Stomach (tissue), 9 donors: Measurements from ENCODE around the gene CAPN7. TPM values are rescaled to one million over a fixed set of nuclear protein-coding genes. Genes with fewer than 3 reads are reported as not detected.
A peak's percentile ranks its signal among the peaks of the same experiment; 100 is the strongest.

Source experiments
- DNase-seq, 2 donors: peaks; one replicate each; pipeline versions ENCODE4 v3.0.0 to v3.0.0-alpha.2; 2013 to 2019
- H3K27ac ChIP-seq, 5 donors: fragments of 200-600 bp in 4 of 5; sonication (generic) in 4 of 5; one replicate each; pipeline ENCODE4 v1.5.1; 2013 to 2019; ENCODE audit warnings: mild to moderate bottlenecking in 1 of 5, moderate library complexity in 1 of 5
- H3K27me3 ChIP-seq, 3 donors: fragments of 200-600 bp; sonication (generic); one replicate each; pipeline ENCODE4 v1.5.1; 2017 to 2019; ENCODE audit warnings: mixed run types in 1 of 3
- H3K36me3 ChIP-seq, 4 donors: fragments of 200-600 bp; sonication (generic); 1 replicate in 3 of 4; 2 replicates in 1 of 4; pipeline ENCODE4 v1.5.1; 2016 to 2019
- H3K4me1 ChIP-seq, 4 donors: fragments of 200-600 bp; sonication (generic); one replicate each; pipeline ENCODE4 v1.5.1; 2016 to 2019
- H3K4me3 ChIP-seq, 4 donors: fragments of 200-600 bp; sonication (generic) in 3 of 4; one replicate each; pipeline ENCODE4 v1.5.1; 2016 to 2019; ENCODE audit warnings: mild to moderate bottlenecking in 1 of 4
- H3K9me3 ChIP-seq, 4 donors: fragments of 200-600 bp; sonication (generic); one replicate each; pipeline ENCODE4 v1.5.1; 2016 to 2019
- CTCF ChIP-seq, 7 experiments: fragments of 450-650 bp in 4 of 7; fragments of 200-600 bp in 3 of 7; sonication (generic) in 3 of 7; IDR thresholded peaks; one replicate each; pipeline ENCODE4 v1.5.1; 2016 to 2019; ENCODE audit warnings: antibody characterized with exemption in 7 of 7, control low read depth in 2 of 7, mild to moderate bottlenecking in 1 of 7
- EP300 ChIP-seq: sonication (generic); formaldehyde crosslinking; IDR thresholded peaks from one replicate; pipeline ENCODE4 v1.6.1; 2017; ENCODE audit warnings: antibody characterized with exemption
- POLR2A ChIP-seq, 4 donors: fragments of 450-650 bp; IDR thresholded peaks; one replicate each; pipeline ENCODE4 v1.6.1; 2016; ENCODE audit warnings: antibody characterized with exemption in 4 of 4, control low read depth in 2 of 4, mild to moderate bottlenecking in 1 of 4, moderate library complexity in 1 of 4
- POLR2AphosphoS5 ChIP-seq, 3 donors: sonication (generic); formaldehyde crosslinking; IDR thresholded peaks; one replicate each; pipeline ENCODE4 v1.6.1; 2016; ENCODE audit warnings: antibody characterized with exemption in 3 of 3
- WGBS, 5 donors: extraction: QIAGEN DNeasy Blood & Tissue Kit in 3 of 5; methylation state at CpG; one replicate each; pipeline versions ENCODE4 v1.1.5 to v1.1.7; 2013 to 2018; 5-methylcytosine and 5-hydroxymethylcytosine counted together
- intact Hi-C: fragments of 100-400 bp; cut with DNase I; formaldehyde crosslinking; loops from one replicate; pipeline ENCODE4 v1.15.1; 2023; ENCODE audit warnings: low total_unique reads
- polyA plus RNA-seq, 3 donors: library from polyadenylated mRNA; stranded (reverse); fragments of 200-250 nt; gene quantifications; one replicate each; pipeline ENCODE4 v1.2.3, GENCODE V29; 2013
- total RNA-seq, 5 donors: library from RNA; depleted of rRNA; stranded (reverse); fragments of >200 nt; gene quantifications; one replicate each; pipeline versions ENCODE4 v1.1.0 to v1.2.3, GENCODE V29; 2014 to 2016
- donor health status: healthy with polysubstance abuse.
- donor health status: Bipolar disorder and iron deficiency.
- donor health status: healthy.

Gene CAPN7
- total and polyA plus RNA-seq, 8 donors: 7.7 to 483 (median 75.0) TPM

DNA sequence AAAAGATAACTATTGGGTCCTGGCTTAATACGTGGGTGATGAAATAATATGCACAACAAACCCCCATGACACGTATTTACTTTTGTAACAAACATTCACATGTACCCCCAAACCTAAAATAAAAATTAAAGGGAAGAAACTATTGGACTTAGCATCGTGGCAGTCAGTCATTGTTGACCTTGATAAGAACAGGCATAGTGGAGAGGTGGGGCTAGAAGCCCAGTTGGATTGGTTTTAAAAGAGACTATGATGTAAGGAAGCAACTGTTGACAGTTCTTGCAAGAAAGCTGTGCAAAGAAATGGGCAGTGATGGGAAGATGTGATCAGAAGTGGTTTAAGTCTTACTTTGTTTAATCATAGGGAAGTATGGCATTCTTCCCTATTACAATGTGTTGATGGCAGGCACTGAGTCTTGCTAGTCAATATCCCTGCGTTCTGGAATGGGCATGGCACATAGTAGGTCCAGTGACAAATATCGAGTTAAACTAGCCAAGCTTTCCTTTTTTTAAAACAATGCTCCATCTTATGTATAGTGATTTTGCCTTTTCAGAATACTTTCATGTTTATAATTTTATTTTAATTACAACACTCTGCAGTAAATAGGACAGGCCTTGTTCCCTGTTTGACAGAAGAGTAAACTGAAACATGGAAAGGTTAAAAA lies 37.9 kb downstream of the CAPN7 start:
- no peak overlapping the region for H3K4me3 ChIP-seq
- H3K27me3 ChIP-seq: no peaks in the 10 kb centered on the region
- 68 to 79% (median 72%) methylated on average over 5 of the region's 5 CpGs for WGBS, 5 donors
- no peaks in the 10 kb centered on the region for H3K9me3 ChIP-seq
- TF ChIP-seq EP300 (no peak), CTCF (IDR thresholded peaks at IDR 0.05) (no peak), POLR2A (IDR thresholded peaks at IDR 0.05) (no peak), POLR2AphosphoS5 (IDR thresholded peaks at IDR 0.05) (no peak)
- peaks cover 58 to 100% (median 100%) of the 10 kb centered on the region in 4 donors for H3K36me3 ChIP-seq
- DNase-seq: no peak
- H3K4me1 ChIP-seq: peaks cover 0 to 29% (median 6%) of the 10 kb centered on the region in 4 donors
- no peak overlapping the region for H3K27ac ChIP-seq
- intact Hi-C loops: no loop called here

- Histone ChIP-seq H3K4me3 (no peak overlapping the region), H3K27ac (peak overlapping the region in 1 of 5 donors; percentile 6), H3K4me1 (peaks cover 0 to 29% (median 6%) of the 10 kb centered on the region in 4 donors), H3K36me3 (peaks cover 69 to 100% (median 100%) of the 10 kb centered on the region in 4 donors), H3K9me3 (no peaks in the 10 kb centered on the region), H3K27me3 (no peaks in the 10 kb centered on the region)
- 35 to 60% (median 54%) methylated on average over 2 of the region's 2 CpGs for WGBS, 5 donors
- intact Hi-C loops: no loop called here
- DNase-seq: no peak
- no peak for TF ChIP-seq POLR2A (IDR thresholded peaks at IDR 0.05)
- TF ChIP-seq POLR2AphosphoS5 (IDR thresholded peaks at IDR 0.05): no peak
- no peak for TF ChIP-seq CTCF (IDR thresholded peaks at IDR 0.05)
- TF ChIP-seq EP300: no peak
These were observed 40.1 kb downstream of the CAPN7 start for GRCh38 chr3:15246186-15246585.

DNA sequence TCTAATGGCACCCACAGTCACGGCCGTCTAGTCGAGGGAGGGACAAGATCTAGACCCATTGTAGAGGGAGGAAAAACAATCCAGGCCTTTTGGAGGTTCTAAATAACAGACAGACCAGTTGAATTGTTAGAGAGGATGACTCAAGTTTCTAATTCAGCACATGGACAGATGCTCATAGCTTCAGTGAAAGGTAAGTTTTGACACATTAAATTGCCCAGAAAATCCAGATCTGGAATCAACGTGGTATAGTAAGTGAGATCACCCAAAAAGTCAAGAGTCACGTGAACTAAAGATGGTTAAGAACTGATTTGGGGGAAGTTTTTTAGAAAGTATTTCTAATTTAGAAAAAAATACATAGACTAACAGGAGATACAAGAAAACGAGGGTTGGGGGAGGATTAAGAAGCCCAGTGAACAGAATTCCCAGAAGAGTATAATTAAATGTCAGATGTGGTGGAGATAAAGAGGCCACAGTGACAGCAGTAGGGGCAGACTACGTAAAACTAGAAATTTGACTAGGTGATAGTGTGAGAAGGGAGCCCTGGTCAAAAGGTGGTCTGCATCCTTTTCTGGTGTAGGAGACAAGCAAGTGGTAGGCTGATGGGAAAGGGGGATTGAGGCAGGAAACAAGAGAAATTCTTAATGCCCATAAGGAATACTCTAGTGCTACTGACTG lies 47.1 kb downstream of the CAPN7 start:
- intact Hi-C loops: no loop called here

GRCh38 chr3:15255215-15255614 lies 49.2 kb downstream of the CAPN7 start:
- H3K4me1 ChIP-seq: no peaks in the 10 kb centered on the region
- no peak overlapping the region for H3K4me3 ChIP-seq
- DNase-seq: no peak
- H3K27ac ChIP-seq: no peak overlapping the region
- H3K27me3 ChIP-seq: no peaks in the 10 kb centered on the region
- intact Hi-C loops: no loop called here
- H3K9me3 ChIP-seq: no peaks in the 10 kb centered on the region
- TF ChIP-seq POLR2AphosphoS5 (IDR thresholded peaks at IDR 0.05) (no peak), EP300 (no peak), POLR2A (IDR thresholded peaks at IDR 0.05) (no peak), CTCF (IDR thresholded peaks at IDR 0.05) (no peak)
- 90 to 97% (median 95%) methylated on average over 2 of the region's 2 CpGs for WGBS, 5 donors
- peaks cover 73 to 100% (median 99%) of the 10 kb centered on the region in 4 donors for H3K36me3 ChIP-seq

More for the DNA sequence above, 47.1 kb downstream of the CAPN7 start:
- WGBS, 5 donors: 74 to 84% (median 79%) methylated on average over 7 of the region's 7 CpGs
- no peak overlapping the region for H3K27ac ChIP-seq
- peaks cover 81 to 100% (median 100%) of the 10 kb centered on the region in 4 donors for H3K36me3 ChIP-seq
- H3K9me3 ChIP-seq: no peaks in the 10 kb centered on the region
- H3K4me1 ChIP-seq: no peaks in the 10 kb centered on the region
- H3K27me3 ChIP-seq: no peaks in the 10 kb centered on the region
- TF ChIP-seq POLR2A (IDR thresholded peaks at IDR 0.05) (no peak), POLR2AphosphoS5 (IDR thresholded peaks at IDR 0.05) (no peak), EP300 (no peak), CTCF (IDR thresholded peaks at IDR 0.05) (no peak)
- H3K4me3 ChIP-seq: no peak overlapping the region
- DNase-seq: no peak
